NB4 (cell line): ENCODE data around the gene RBBP8.

Experiments used
- MYC ChIP-seq: IDR thresholded peaks from 2 replicates; pipeline ENCODE4 v1.6.1; 2011; ENCODE audit warnings: low read depth, low read length
- POLR2A ChIP-seq: IDR thresholded peaks from 2 replicates; pipeline ENCODE4 v1.6.1; 2011; ENCODE audit warnings: mild to moderate bottlenecking; ENCODE audit not compliant: insufficient read length; ENCODE audit errors: extremely low read depth
- TF ChIP-seq, protein P1 (sequence below): IDR thresholded peaks from 2 replicates; pipeline ENCODE4 v1.6.1; 2011; ENCODE audit warnings: low read depth, low read length
- TF ChIP-seq, protein P2 (sequence below): IDR thresholded peaks from one replicate; pipeline ENCODE4 v1.5.1; 2012; ENCODE audit warnings: low read depth, low read length

GRCh38 chr18:22999647-23000046, 66.5 kb downstream of the RBBP8 start:
- TF ChIP-seq, protein P1, sequence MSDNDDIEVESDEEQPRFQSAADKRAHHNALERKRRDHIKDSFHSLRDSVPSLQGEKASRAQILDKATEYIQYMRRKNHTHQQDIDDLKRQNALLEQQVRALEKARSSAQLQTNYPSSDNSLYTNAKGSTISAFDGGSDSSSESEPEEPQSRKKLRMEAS = no peak
- TF ChIP-seq, protein P2, sequence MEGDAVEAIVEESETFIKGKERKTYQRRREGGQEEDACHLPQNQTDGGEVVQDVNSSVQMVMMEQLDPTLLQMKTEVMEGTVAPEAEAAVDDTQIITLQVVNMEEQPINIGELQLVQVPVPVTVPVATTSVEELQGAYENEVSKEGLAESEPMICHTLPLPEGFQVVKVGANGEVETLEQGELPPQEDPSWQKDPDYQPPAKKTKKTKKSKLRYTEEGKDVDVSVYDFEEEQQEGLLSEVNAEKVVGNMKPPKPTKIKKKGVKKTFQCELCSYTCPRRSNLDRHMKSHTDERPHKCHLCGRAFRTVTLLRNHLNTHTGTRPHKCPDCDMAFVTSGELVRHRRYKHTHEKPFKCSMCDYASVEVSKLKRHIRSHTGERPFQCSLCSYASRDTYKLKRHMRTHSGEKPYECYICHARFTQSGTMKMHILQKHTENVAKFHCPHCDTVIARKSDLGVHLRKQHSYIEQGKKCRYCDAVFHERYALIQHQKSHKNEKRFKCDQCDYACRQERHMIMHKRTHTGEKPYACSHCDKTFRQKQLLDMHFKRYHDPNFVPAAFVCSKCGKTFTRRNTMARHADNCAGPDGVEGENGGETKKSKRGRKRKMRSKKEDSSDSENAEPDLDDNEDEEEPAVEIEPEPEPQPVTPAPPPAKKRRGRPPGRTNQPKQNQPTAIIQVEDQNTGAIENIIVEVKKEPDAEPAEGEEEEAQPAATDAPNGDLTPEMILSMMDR = no peak
- TF ChIP-seq POLR2A = no peak
- no peak for TF ChIP-seq MYC
